K562 (cell line): ENCODE measurements around the gene SH2D5. TPM values are rescaled to one million over a fixed set of nuclear protein-coding genes. Genes with fewer than 3 reads are reported as not detected.

Experiments used
- ATAC-seq: fragments of 200-7000 bp; cut with Tn5 transposase; 3 replicates; pipeline ENCODE4 v1.9.1; 2020; ENCODE audit warnings: moderate library complexity
- BruUV-seq: library from RNA; stranded (reverse); fragments of 400-500 nt; replicated peaks from 2 replicates; lab custom pipeline; 2021; lab: Mats Ljungman, UMichigan
- CTCF ChIA-PET: fragments of 300-600 bp; formaldehyde crosslinking; extraction: SDS; loops from one replicate; lab custom pipeline; 2021; ENCODE audit warnings: low intra/inter-chr PET ratio; lab: Yijun Ruan, JAX
- POLR2A ChIA-PET: fragments of 300-600, 350-650 bp; sonication (Branson Sonifier 250); formaldehyde crosslinking; extraction: SDS; loops from one replicate; lab custom pipeline; 2021; ENCODE audit warnings: antibody characterized with exemption, inconsistent platforms; lab: Yijun Ruan, JAX
- DNase-seq, 4 experiments: peaks; one replicate each; pipeline versions ENCODE4 v3.0.0 to v3.0.0-alpha.2; 2011 to 2018; ENCODE audit warnings: low spot score in 3 of 4, mixed read lengths in 3 of 4; ENCODE audit errors: extremely low read depth in 1 of 4
- FAIRE-seq: peaks from 2 replicates; lab custom pipeline; 2011; peaks lifted over from hg19 to GRCh38; lab: Jason Lieb, UNC
- H2AFZ ChIP-seq: 2 replicates; pipeline ENCODE4 v1.6.0; 2011; ENCODE audit warnings: low read depth, low read length, control low read depth, inconsistent platforms
- H3K27ac ChIP-seq: fragments of 200-600 bp; 3 replicates; pipeline ENCODE4 v1.8.0; 2011; ENCODE audit warnings: low read depth, mild to moderate bottlenecking, control low read depth, inconsistent platforms, low read length, moderate library complexity, mixed read lengths; ENCODE audit errors: extremely low read depth
- H3K27me3 ChIP-seq, 2 experiments: fragments of 300-600 bp in 1 of 2; 2 replicates in 1 of 2; 3 replicates in 1 of 2; pipeline versions ENCODE4 v1.6.0 to v1.8.0; 2011; ENCODE audit warnings: inconsistent platforms in 2 of 2, low read length in 2 of 2, mild to moderate bottlenecking in 1 of 2, mixed read lengths in 1 of 2, moderate library complexity in 1 of 2; ENCODE audit not compliant: control insufficient read depth in 2 of 2, insufficient read depth in 2 of 2
- H3K36me3 ChIP-seq: fragments of 300-600 bp; 3 replicates; pipeline ENCODE4 v1.8.0; 2011; ENCODE audit warnings: mild to moderate bottlenecking, low read length, inconsistent platforms; ENCODE audit not compliant: control insufficient read depth, insufficient read depth
- H3K4me1 ChIP-seq, 2 experiments: fragments of 200-600 bp in 1 of 2; replicated peaks in 1 of 2; 2 replicates in 1 of 2; 3 replicates in 1 of 2; pipeline versions ENCODE4 v1.5.1 to v1.8.0; 2011; ENCODE audit warnings: inconsistent platforms in 2 of 2, low read length in 2 of 2, mild to moderate bottlenecking in 1 of 2, mixed read lengths in 1 of 2, moderate library complexity in 1 of 2; ENCODE audit not compliant: control insufficient read depth in 2 of 2, insufficient read depth in 2 of 2
- H3K4me2 ChIP-seq: 2 replicates; pipeline ENCODE4 v1.6.1; 2011; ENCODE audit warnings: low read length, control low read depth, inconsistent platforms, mixed read lengths; ENCODE audit not compliant: insufficient read depth
- H3K4me3 ChIP-seq: fragments of 200-600 bp; sonication (generic), shearing (Covaris generic); 2 replicates; pipeline ENCODE4 v1.5.1; 2016; ENCODE audit warnings: control low read depth, inconsistent platforms
- H3K79me2 ChIP-seq: fragments of 200-600 bp; 3 replicates; pipeline ENCODE4 v1.8.0; 2011; ENCODE audit warnings: low read length, inconsistent platforms; ENCODE audit not compliant: control insufficient read depth, insufficient read depth
- H3K9ac ChIP-seq, 2 experiments: 2 replicates each; pipeline versions ENCODE4 v1.6.0 to v1.6.1; 2011; ENCODE audit warnings: low read depth in 2 of 2, low read length in 2 of 2, control low read depth in 1 of 2, inconsistent platforms in 1 of 2, mild to moderate bottlenecking in 1 of 2, mixed read lengths in 1 of 2; ENCODE audit not compliant: insufficient read depth in 1 of 2
- H3K9me1 ChIP-seq: one replicate; pipeline ENCODE4 v1.6.0; 2011; ENCODE audit warnings: inconsistent platforms, mild to moderate bottlenecking, low read length, moderate library complexity; ENCODE audit not compliant: control insufficient read depth, insufficient read depth
- H3K9me3 ChIP-seq: replicated peaks from 2 replicates; pipeline ENCODE4 v1.5.1; 2011; ENCODE audit warnings: low read depth, low read length, inconsistent platforms; ENCODE audit not compliant: control insufficient read depth, insufficient read depth
- H4K20me1 ChIP-seq: replicated peaks from 2 replicates; pipeline ENCODE4 v1.6.1; 2011; ENCODE audit warnings: low read length, inconsistent platforms, mixed read lengths; ENCODE audit not compliant: control insufficient read depth, insufficient read depth
- NCOA1 ChIP-seq: fragments of 450-650 bp; IDR thresholded peaks from 2 replicates; pipeline ENCODE4 v1.6.1; 2016; ENCODE audit warnings: low read depth
- PHB ChIP-seq: fragments of 250-450 bp; sonication (Bioruptor Pico); IDR thresholded peaks from 2 replicates; pipeline ENCODE4 v1.5.0; 2021
- XRCC4 ChIP-seq: IDR thresholded peaks from one replicate; pipeline ENCODE4 v1.6.1; 2011; ENCODE audit not compliant: insufficient read depth, insufficient read length; ENCODE audit errors: extremely low read depth
- WGBS: fragments of 100-300 bp; shearing (Covaris generic); methylation state at CpG from one replicate; pipeline ENCODE4 v1.1.6; 2016; ENCODE audit warnings: low coverage, mixed read lengths; ENCODE audit not compliant: insufficient coverage; ENCODE audit errors: missing lambda C conversion rate; 5-methylcytosine and 5-hydroxymethylcytosine counted together
- in situ Hi-C: fragments of 300-500 bp; cut with MboI; formaldehyde crosslinking; loops from 4 replicates; pipeline ENCODE4 v1.15.0; 2018; ENCODE audit warnings: inconsistent platforms, mixed read lengths
- intact Hi-C: fragments of 100-400 bp; cut with micrococcal nuclease; formaldehyde crosslinking; loops from 2 replicates; pipeline ENCODE4 v1.14.2; 2022
- polyA plus RNA-seq, 8 experiments: library from polyadenylated mRNA; depleted of rRNA in 4 of 8; stranded (reverse) in 5 of 8; unstranded in 3 of 8; fragments of >200 nt; fragmentation: Nextera tagmentation in 2 of 8; fragmentation: Illumina TruSeq in 1 of 8; extraction: Ambion mirVana in 2 of 8; extraction: Trizol in 1 of 8; gene quantifications; 2 replicates each; pipeline versions ENCODE4 v1.2.1 to v1.2.3, GENCODE V29; 2011 to 2014; ENCODE audit warnings: inconsistent platforms in 1 of 8, missing spikeins in 1 of 8
- total RNA-seq, 7 experiments: library from RNA; depleted of rRNA in 6 of 7; stranded (reverse); fragments of >200 nt in 6 of 7; fragmentation: Illumina TruSeq in 2 of 7; extraction: Trizol in 2 of 7; gene quantifications; 2 replicates each; pipeline versions ENCODE4 v1.2.1 to v1.2.3, GENCODE V29; 2011 to 2021; ENCODE audit warnings: low replicate concordance in 1 of 7
- TF ChIP-seq, protein P1 (sequence below), 3 experiments: IDR thresholded peaks in 2 of 3; conservative IDR thresholded peaks in 1 of 3; 2 replicates each; pipeline ENCODE4 v1.5.1; 2011 to 2012; ENCODE audit warnings: low read length in 3 of 3, mild to moderate bottlenecking in 3 of 3, control low read depth in 2 of 3, improper control_type of control experiment in 1 of 3, inconsistent platforms in 1 of 3, low read depth in 1 of 3, mixed read lengths in 1 of 3, moderate library complexity in 1 of 3; ENCODE audit not compliant: insufficient read depth in 2 of 3

Gene SH2D5
- total and polyA plus RNA-seq, 9 of the 15 experiments (the other 6 are each of a cell fraction or from before 2014, with no cell fraction given): 0.06 to 0.11 TPM; not detected in 7

DNA sequence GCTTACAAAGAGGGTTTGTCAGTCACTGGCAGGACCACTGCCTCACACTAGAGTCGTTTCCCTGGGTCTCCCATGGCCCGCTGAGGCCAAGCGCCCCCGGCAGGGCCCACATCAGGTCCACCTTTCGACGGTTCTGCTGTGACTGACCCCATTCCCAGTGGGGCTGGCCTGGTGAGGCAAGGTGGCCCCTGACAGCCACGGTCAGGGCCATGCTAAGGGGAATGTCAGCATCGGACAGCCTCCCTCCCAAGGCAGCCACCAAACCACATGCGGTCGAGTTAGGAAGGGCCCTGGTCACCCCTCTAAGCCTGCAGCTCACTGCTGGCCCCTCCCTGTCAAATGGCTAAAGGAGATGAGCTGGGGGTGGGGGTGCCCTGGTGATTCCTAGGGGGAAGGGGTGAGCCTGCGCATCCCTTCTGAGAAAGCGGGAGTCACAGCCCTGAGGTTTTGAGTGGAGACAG lies 11.8 kb downstream of the SH2D5 start:
- H4K20me1 ChIP-seq: peaks cover 16% of the 10 kb centered on the region; the same call in 1 of the 2 replicates
- peaks cover 0 to 56% of the 10 kb centered on the region in 2 experiments; a peak in 2 of 5 replicates for H3K4me1 ChIP-seq
- H3K27me3 ChIP-seq: peaks cover 23 to 77% of the 10 kb centered on the region in 2 experiments; a peak in 4 of 5 replicates
- no peak overlapping the region for H3K4me2 ChIP-seq
- TF ChIP-seq XRCC4 (no peak), NCOA1 (no peak), PHB (CRISPR knock-in tag) (no peak)
- TF ChIP-seq, protein P1, sequence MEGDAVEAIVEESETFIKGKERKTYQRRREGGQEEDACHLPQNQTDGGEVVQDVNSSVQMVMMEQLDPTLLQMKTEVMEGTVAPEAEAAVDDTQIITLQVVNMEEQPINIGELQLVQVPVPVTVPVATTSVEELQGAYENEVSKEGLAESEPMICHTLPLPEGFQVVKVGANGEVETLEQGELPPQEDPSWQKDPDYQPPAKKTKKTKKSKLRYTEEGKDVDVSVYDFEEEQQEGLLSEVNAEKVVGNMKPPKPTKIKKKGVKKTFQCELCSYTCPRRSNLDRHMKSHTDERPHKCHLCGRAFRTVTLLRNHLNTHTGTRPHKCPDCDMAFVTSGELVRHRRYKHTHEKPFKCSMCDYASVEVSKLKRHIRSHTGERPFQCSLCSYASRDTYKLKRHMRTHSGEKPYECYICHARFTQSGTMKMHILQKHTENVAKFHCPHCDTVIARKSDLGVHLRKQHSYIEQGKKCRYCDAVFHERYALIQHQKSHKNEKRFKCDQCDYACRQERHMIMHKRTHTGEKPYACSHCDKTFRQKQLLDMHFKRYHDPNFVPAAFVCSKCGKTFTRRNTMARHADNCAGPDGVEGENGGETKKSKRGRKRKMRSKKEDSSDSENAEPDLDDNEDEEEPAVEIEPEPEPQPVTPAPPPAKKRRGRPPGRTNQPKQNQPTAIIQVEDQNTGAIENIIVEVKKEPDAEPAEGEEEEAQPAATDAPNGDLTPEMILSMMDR (IDR thresholded peaks at IDR 0.05 in 2 of 3, conservative IDR thresholded peaks at IDR 0.05 in 1 of 3; ENCODE audit: insufficient read depth in 2 of 3, low read depth in 1 of 3, low read length in 3 of 3): no peak
- CTCF ChIA-PET: no interaction called here
- H3K9ac ChIP-seq: peak overlapping the region in 1 of 2 experiments; percentile 69; a peak in 2 of 4 replicates
- no peaks in the 10 kb centered on the region for H3K9me3 ChIP-seq
- in situ Hi-C loops: no loop called here
- DNase-seq: no peak
- POLR2A ChIA-PET: interaction anchor here (0.6 to 1.2 kb wide), 2 partner anchors 14 to 53 kb away, joined by 3 read pairs; no protein-coding TSS in a partner anchor
- H3K27ac ChIP-seq: no peak overlapping the region
- no peak overlapping the region for H2AFZ ChIP-seq
- no peaks in the 10 kb centered on the region for H3K36me3 ChIP-seq
- intact Hi-C loops: no loop called here
- H3K4me3 ChIP-seq: no peak overlapping the region
- no peak for FAIRE-seq
- no TSS peak for BruUV-seq
- no peaks in the 10 kb centered on the region for H3K79me2 ChIP-seq
- WGBS: 14% methylated on average over 12 of the region's 12 CpGs
- no peak for ATAC-seq
- no peaks in the 10 kb centered on the region for H3K9me1 ChIP-seq
